GM23248 (cell line): ENCODE data around the gene RCAN3.

Experiments used
- EZH2 ChIP-seq: fragments of 200-600 bp; sonication (generic); IDR thresholded peaks from 2 replicates; pipeline ENCODE4 v1.6.1; 2018; ENCODE audit warnings: antibody characterized with exemption, mild to moderate bottlenecking; ENCODE audit not compliant: insufficient read depth, poor library complexity, severe bottlenecking
- EZH2phosphoT487 ChIP-seq: fragments of 200-600 bp; sonication (generic); IDR thresholded peaks from 2 replicates; pipeline ENCODE4 v1.6.1; 2018; ENCODE audit warnings: antibody characterized with exemption, moderate library complexity, mild to moderate bottlenecking, low read depth; ENCODE audit not compliant: insufficient read depth

GRCh38 chr1:24555591-24556413 lies 53.2 kb downstream of the RCAN3 start, which contains the start of gene NCMAP:
- TF ChIP-seq EZH2 = no peak
- TF ChIP-seq EZH2phosphoT487 = no peak
